Natural killer cell (primary cell): ENCODE results near the gene UST. TPM values are rescaled to one million over a fixed set of nuclear protein-coding genes. Genes with fewer than 3 reads are reported as not detected.

ENCODE experiments used
- ATAC-seq, 3 donors: fragments of 150-1000 bp in 2 of 3; fragments of 200-7000 bp in 1 of 3; cut with Tn5 transposase; 1 replicate in 1 of 3; 2 replicates in 2 of 3; pipeline ENCODE4 v1.10.0; 2021; ENCODE audit warnings: mild to moderate bottlenecking in 2 of 3, moderate library complexity in 2 of 3
- DNase-seq, 2 donors: peaks; one replicate each; pipeline versions ENCODE4 v3.0.0 to v3.0.0-alpha.2; 2013 to 2021; ENCODE audit warnings: mixed read lengths in 1 of 2
- H3K27ac ChIP-seq: one replicate; pipeline ENCODE4 v1.5.1; 2013; ENCODE audit warnings: mild to moderate bottlenecking, low read length
- H3K27me3 ChIP-seq: one replicate; pipeline ENCODE4 v1.6.1; 2013; ENCODE audit warnings: low read length; ENCODE audit not compliant: control insufficient read depth, insufficient read depth
- H3K36me3 ChIP-seq: one replicate; pipeline ENCODE4 v1.6.1; 2013; ENCODE audit warnings: low read length; ENCODE audit not compliant: control insufficient read depth, insufficient read depth
- H3K4me1 ChIP-seq: one replicate; pipeline ENCODE4 v1.6.1; 2013; ENCODE audit warnings: low read length; ENCODE audit not compliant: control insufficient read depth, insufficient read depth
- H3K4me3 ChIP-seq: one replicate; pipeline ENCODE4 v1.5.1; 2013; ENCODE audit warnings: low read length
- H3K9me3 ChIP-seq: one replicate; pipeline ENCODE4 v1.6.1; 2013; ENCODE audit warnings: low read length; ENCODE audit not compliant: control insufficient read depth, insufficient read depth
- H3K27ac Mint-ChIP-seq, 2 donors: one replicate each; pipeline ENCODE4 v1.8.0; 2022; ENCODE audit warnings: mild to moderate bottlenecking in 2 of 2, mixed read lengths in 2 of 2, moderate library complexity in 1 of 2
- H3K27me3 Mint-ChIP-seq, 2 donors: one replicate each; pipeline ENCODE4 v1.8.0; 2022; ENCODE audit warnings: low read depth in 2 of 2, mixed read lengths in 2 of 2
- H3K36me3 Mint-ChIP-seq: one replicate; pipeline ENCODE4 v1.8.0; 2022; ENCODE audit warnings: mixed read lengths
- H3K4me1 Mint-ChIP-seq, 2 donors: one replicate each; pipeline ENCODE4 v1.8.0; 2022; ENCODE audit warnings: mixed read lengths in 2 of 2
- H3K4me3 Mint-ChIP-seq: one replicate; pipeline ENCODE4 v1.8.0; 2022; ENCODE audit warnings: mild to moderate bottlenecking, moderate library complexity, mixed read lengths
- H3K9me3 Mint-ChIP-seq, 2 donors: one replicate each; pipeline ENCODE4 v1.8.0; 2022; ENCODE audit warnings: mixed read lengths in 2 of 2
- CTCF ChIP-seq: fragments of 200-600 bp; IDR thresholded peaks from one replicate; pipeline ENCODE4 v1.8.0; 2022; ENCODE audit warnings: antibody characterized with exemption
- WGBS: methylation state at CpG from one replicate; pipeline ENCODE4 v1.1.7; 2013; ENCODE audit warnings: missing lambda C conversion rate; ENCODE audit not compliant: insufficient coverage; 5-methylcytosine and 5-hydroxymethylcytosine counted together
- intact Hi-C: fragments of 100-400 bp; cut with micrococcal nuclease; formaldehyde crosslinking; loops from one replicate; pipeline ENCODE4 v1.14.2; 2022
- total RNA-seq, 4 donors: library from RNA; stranded (reverse); fragments of 120-200 nt in 1 of 4; gene quantifications; one replicate each; pipeline versions ENCODE4 v1.2.3 to v1.2.4, GENCODE V29; 2013 to 2022

The UST gene
- total RNA-seq, 3 donors from 2014 or later (not counting 1 experiment from before 2014, with no cell fraction given) = 6.3 to 11.9 (median 10.6) TPM

DNA sequence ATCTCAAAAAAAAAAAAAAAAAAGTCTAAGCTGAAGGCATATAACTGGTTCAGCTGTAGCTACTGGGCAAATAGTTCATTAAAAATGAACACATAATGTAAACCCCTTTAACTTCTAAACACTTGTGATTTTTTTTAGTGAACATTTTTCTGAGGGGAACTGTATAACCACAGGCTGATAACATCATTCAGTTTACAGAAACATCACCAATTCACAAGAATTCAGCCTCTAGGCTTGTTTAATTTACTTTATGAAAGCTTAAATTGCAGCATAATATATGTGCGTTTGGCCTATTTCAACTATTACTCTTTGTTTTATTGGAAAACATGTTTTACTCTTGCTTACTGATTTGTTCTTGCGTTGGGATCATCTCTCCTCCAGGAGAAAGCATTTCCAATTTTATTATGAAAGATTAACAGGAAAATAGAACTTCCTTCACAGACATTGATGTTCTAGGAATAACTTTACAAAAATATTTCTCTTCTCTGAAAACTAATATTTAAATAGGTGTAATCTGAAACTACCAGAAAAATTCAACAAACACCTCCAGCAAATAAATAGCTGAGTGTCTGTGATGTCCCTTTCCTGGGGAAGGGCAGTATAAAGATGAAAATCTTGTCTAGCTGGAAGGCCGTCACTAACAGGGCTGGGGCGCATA is 284.5 kb downstream of the UST start:
- H3K36me3 ChIP-seq = peaks cover under 1% of the 10 kb centered on the region
- no peak overlapping the region for H3K4me3 ChIP-seq
- no peaks in the 10 kb centered on the region for H3K36me3 Mint-ChIP-seq
- intact Hi-C loops = no loop called here
- no peak for ATAC-seq
- DNase-seq = peak in 1 of 2 donors; percentile 17
- no peaks in the 10 kb centered on the region for H3K27me3 ChIP-seq
- H3K9me3 ChIP-seq = no peaks in the 10 kb centered on the region
- H3K4me3 Mint-ChIP-seq = no peak overlapping the region
- H3K4me1 ChIP-seq = peaks cover 15% of the 10 kb centered on the region
- H3K27ac ChIP-seq = no peak overlapping the region
- H3K27me3 Mint-ChIP-seq = no peaks in the 10 kb centered on the region
- H3K9me3 Mint-ChIP-seq = peaks cover 0 to 3% of the 10 kb centered on the region in 2 donors
- WGBS = 93% methylated on average over 2 of the region's 4 CpGs
- H3K27ac Mint-ChIP-seq = no peak overlapping the region
- TF ChIP-seq CTCF = no peak
- peaks cover 5 to 11% of the 10 kb centered on the region in 2 donors for H3K4me1 Mint-ChIP-seq

GRCh38 chr6:149031859-149032598 is 285.2 kb downstream of the UST start:
- no peak overlapping the region for H3K4me3 Mint-ChIP-seq
- H3K4me1 Mint-ChIP-seq = peaks cover 5 to 11% of the 10 kb centered on the region in 2 donors
- Histone ChIP-seq H3K4me1 (peaks cover 15% of the 10 kb centered on the region), H3K9me3 (no peaks in the 10 kb centered on the region), H3K4me3 (no peak overlapping the region), H3K36me3 (no peaks in the 10 kb centered on the region), H3K27me3 (no peaks in the 10 kb centered on the region), H3K27ac (no peak overlapping the region)
- no peak overlapping the region for H3K27ac Mint-ChIP-seq
- WGBS = 74% methylated on average over 18 of the region's 18 CpGs
- no peaks in the 10 kb centered on the region for H3K27me3 Mint-ChIP-seq
- no peaks in the 10 kb centered on the region for H3K36me3 Mint-ChIP-seq
- peak in 1 of 3 donors; percentile 13 for ATAC-seq
- peak in 1 of 2 donors; percentile 39 for DNase-seq
- intact Hi-C loops = no loop called here
- TF ChIP-seq CTCF = no peak
- H3K9me3 Mint-ChIP-seq = no peaks in the 10 kb centered on the region

DNA sequence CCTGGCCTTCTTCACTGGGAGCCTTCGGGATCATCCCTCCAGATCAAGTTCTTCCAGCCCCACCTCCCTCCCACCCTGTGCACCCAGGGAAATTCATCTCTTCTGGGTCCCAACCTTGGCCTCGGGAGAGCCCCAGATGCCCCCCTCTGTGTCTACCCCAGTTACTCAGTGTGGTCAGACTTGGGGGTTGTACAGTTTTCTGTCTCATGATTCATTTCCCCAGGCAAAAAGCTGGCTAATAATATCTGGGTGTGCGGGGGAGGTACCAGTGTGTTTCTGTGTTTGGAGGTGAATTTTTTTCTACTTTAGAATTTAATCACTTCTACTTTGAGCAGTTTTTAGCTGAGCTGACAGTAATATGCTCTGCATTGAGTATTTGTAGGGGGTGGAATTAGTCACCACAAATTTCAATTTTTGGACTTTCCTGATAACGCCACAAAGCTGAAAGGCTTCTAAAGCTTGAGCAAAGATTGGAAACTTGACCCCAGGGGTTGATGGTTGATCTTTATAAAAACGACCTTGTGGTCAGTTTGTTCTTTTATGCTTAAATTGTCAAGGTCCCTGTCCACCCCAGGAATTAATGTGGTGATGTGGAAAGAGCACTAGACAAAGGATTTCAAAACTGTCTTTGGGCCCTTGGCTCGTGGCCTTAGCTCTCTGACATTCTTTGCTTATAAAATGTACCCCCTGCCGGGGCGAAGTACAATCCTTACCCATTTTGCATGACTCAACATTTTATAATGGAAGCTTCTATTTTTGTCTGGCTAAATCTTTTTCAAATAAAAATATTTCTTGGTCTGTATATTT is 286.0 kb downstream of the UST start:
- H3K4me3 Mint-ChIP-seq = no peak overlapping the region
- Histone ChIP-seq H3K4me1 (peaks cover 15% of the 10 kb centered on the region), H3K4me3 (no peak overlapping the region), H3K9me3 (no peaks in the 10 kb centered on the region), H3K36me3 (no peaks in the 10 kb centered on the region), H3K27ac (no peak overlapping the region), H3K27me3 (no peaks in the 10 kb centered on the region)
- no peak overlapping the region for H3K27ac Mint-ChIP-seq
- H3K27me3 Mint-ChIP-seq = no peaks in the 10 kb centered on the region
- DNase-seq = peak in 1 of 2 donors; percentile 36
- peak in 2 of 3 donors; percentile 26 to 48 for ATAC-seq
- TF ChIP-seq CTCF = no peak
- intact Hi-C loops = no loop called here
- H3K36me3 Mint-ChIP-seq = no peaks in the 10 kb centered on the region
- no peaks in the 10 kb centered on the region for H3K9me3 Mint-ChIP-seq
- peaks cover 5 to 11% of the 10 kb centered on the region in 2 donors for H3K4me1 Mint-ChIP-seq
- 41% methylated on average over 6 of the region's 8 CpGs for WGBS
